MM.1S (cell line): ENCODE data around the gene TRIM77.
"Not testable (repeated sequence)": the region's sequence is repeated elsewhere in the genome, so short reads cannot be mapped to it uniquely, and the experiment has no call there.

Source experiments
- EZH2phosphoT487 ChIP-seq: fragments of 300-600 bp; sonication (generic); IDR thresholded peaks from 2 replicates; pipeline ENCODE4 v1.6.1; 2018; ENCODE audit warnings: antibody characterized with exemption, low read length
- TF ChIP-seq, protein P1 (sequence below): fragments of 300-600 bp; sonication (generic); IDR thresholded peaks from 2 replicates; pipeline ENCODE4 v1.5.1; 2016; ENCODE audit warnings: antibody characterized with exemption, low read length, mixed read lengths

DNA sequence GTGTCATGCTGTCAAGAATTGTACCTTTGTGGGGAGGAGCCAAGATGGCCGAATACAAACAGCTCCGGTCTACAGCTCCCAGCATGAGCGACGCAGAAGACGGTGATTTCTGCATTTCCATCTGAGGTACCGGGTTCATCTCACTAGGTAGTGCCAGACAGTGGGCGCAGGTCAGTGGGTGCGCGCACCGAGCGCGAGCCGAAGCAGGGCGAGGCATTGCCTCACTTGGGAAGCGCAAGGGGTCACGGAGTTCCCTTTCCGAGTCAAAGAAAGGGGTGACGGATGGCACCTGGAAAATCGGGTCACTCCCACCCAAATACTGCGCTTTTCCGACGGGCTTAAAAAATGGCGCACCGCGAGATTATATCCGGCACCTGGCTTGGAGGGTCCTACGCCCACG, 34.1 kb downstream of the TRIM77 start:
- TF ChIP-seq, protein P1, sequence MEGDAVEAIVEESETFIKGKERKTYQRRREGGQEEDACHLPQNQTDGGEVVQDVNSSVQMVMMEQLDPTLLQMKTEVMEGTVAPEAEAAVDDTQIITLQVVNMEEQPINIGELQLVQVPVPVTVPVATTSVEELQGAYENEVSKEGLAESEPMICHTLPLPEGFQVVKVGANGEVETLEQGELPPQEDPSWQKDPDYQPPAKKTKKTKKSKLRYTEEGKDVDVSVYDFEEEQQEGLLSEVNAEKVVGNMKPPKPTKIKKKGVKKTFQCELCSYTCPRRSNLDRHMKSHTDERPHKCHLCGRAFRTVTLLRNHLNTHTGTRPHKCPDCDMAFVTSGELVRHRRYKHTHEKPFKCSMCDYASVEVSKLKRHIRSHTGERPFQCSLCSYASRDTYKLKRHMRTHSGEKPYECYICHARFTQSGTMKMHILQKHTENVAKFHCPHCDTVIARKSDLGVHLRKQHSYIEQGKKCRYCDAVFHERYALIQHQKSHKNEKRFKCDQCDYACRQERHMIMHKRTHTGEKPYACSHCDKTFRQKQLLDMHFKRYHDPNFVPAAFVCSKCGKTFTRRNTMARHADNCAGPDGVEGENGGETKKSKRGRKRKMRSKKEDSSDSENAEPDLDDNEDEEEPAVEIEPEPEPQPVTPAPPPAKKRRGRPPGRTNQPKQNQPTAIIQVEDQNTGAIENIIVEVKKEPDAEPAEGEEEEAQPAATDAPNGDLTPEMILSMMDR, result not testable (repeated sequence)
- TF ChIP-seq EZH2phosphoT487, result not testable (repeated sequence)
